Smooth muscle cell (in vitro differentiated cells): Measurements from ENCODE around the gene B3GALT5. TPM values are rescaled to one million over a fixed set of nuclear protein-coding genes. Genes with fewer than 3 reads are reported as not detected.

Source experiments
- DNase-seq: peaks from one replicate; lab custom pipeline; 2025; ENCODE audit not compliant: unreplicated experiment; lab: John Stamatoyannopoulos, UW
- H2AFZ ChIP-seq: fragments of 200-600 bp; sonication (generic); 2 replicates; pipeline ENCODE4 v1.6.0; 2016; ENCODE audit warnings: antibody characterized with exemption, low read depth, mild to moderate bottlenecking
- H3F3A ChIP-seq: fragments of 200-600 bp; sonication (generic); 2 replicates; pipeline ENCODE4 v1.6.0; 2017; ENCODE audit warnings: antibody characterized with exemption, low read depth
- H3K27ac ChIP-seq: fragments of 200-600 bp; sonication (generic); 2 replicates; pipeline ENCODE4 v1.5.1; 2016; ENCODE audit warnings: low read depth, mild to moderate bottlenecking
- H3K27me3 ChIP-seq: fragments of 200-600 bp; sonication (generic); 2 replicates; pipeline ENCODE4 v1.6.1; 2016; ENCODE audit warnings: low read depth, mild to moderate bottlenecking
- H3K36me3 ChIP-seq: fragments of 200-600 bp; sonication (generic); 2 replicates; pipeline ENCODE4 v1.5.1; 2016; ENCODE audit warnings: low read depth
- H3K4me1 ChIP-seq: fragments of 200-600 bp; sonication (generic); 2 replicates; pipeline ENCODE4 v1.5.1; 2016; ENCODE audit warnings: low read depth
- H3K4me2 ChIP-seq: fragments of 200-600 bp; sonication (generic); 2 replicates; pipeline ENCODE4 v1.6.0; 2016; ENCODE audit warnings: mild to moderate bottlenecking
- H3K4me3 ChIP-seq: fragments of 200-600 bp; sonication (generic); 2 replicates; pipeline ENCODE4 v1.5.1; 2016; ENCODE audit warnings: mild to moderate bottlenecking
- H3K79me2 ChIP-seq: fragments of 200-600 bp; sonication (generic); 2 replicates; pipeline ENCODE4 v1.6.0; 2016; ENCODE audit warnings: low read depth, mild to moderate bottlenecking
- H3K9ac ChIP-seq: fragments of 200-600 bp; sonication (generic); 2 replicates; pipeline ENCODE4 v1.6.0; 2016; ENCODE audit warnings: low read depth
- H3K9me3 ChIP-seq: fragments of 200-600 bp; sonication (generic); replicated peaks from 2 replicates; pipeline ENCODE4 v1.5.1; 2016; ENCODE audit warnings: low read depth
- H4K20me1 ChIP-seq: fragments of 200-600 bp; sonication (generic); 2 replicates; pipeline ENCODE4 v1.6.0; 2016; ENCODE audit warnings: low read depth
- CTCF ChIP-seq: fragments of 200-600 bp; sonication (generic); IDR thresholded peaks from 2 replicates; pipeline ENCODE4 v1.5.1; 2017; ENCODE audit warnings: borderline replicate concordance, mild to moderate bottlenecking, antibody characterized with exemption; ENCODE audit not compliant: insufficient read depth, poor library complexity, severe bottlenecking
- WGBS: methylation state at CpG from one replicate; pipeline ENCODE4 v1.1.7; 2016; ENCODE audit warnings: low lambda C conversion rate; 5-methylcytosine and 5-hydroxymethylcytosine counted together
- polyA plus RNA-seq: library from polyadenylated mRNA; unstranded; fragments of >200 nt; fragmentation: Nextera tagmentation; extraction: Ambion mirVana; gene quantifications from 2 replicates; pipeline ENCODE4 v1.2.1, GENCODE V29; 2016
- total RNA-seq: library from RNA; depleted of rRNA; stranded (reverse); fragments of >200 nt; gene quantifications from 2 replicates; pipeline ENCODE4 v1.2.3, GENCODE V29; 2014

Gene B3GALT5
- total and polyA plus RNA-seq, 2 experiments from 2014 or later = 0.73 to 3.8 TPM

- no peaks in the 10 kb centered on the region for H3K36me3 ChIP-seq
- H2AFZ ChIP-seq = no peak overlapping the region
- H3K4me3 ChIP-seq = no peak overlapping the region
- H3K27ac ChIP-seq = no peak overlapping the region
- H3K9me3 ChIP-seq = no peaks in the 10 kb centered on the region
- WGBS = 99% methylated on average over 4 of the region's 4 CpGs
- no peaks in the 10 kb centered on the region for H4K20me1 ChIP-seq
- no peaks in the 10 kb centered on the region for H3K79me2 ChIP-seq
- H3F3A ChIP-seq = no peaks in the 10 kb centered on the region
- no peak overlapping the region for H3K4me2 ChIP-seq
- peaks cover 13% of the 10 kb centered on the region for H3K4me1 ChIP-seq
- H3K9ac ChIP-seq = no peak overlapping the region
- H3K27me3 ChIP-seq = no peaks in the 10 kb centered on the region
- TF ChIP-seq CTCF = no peak
- DNase-seq = no peak
Measured at GRCh38 chr21:39640754-39641153, 28.0 kb downstream of the B3GALT5 start.

- 73% methylated on average over 6 of the region's 6 CpGs for WGBS
Measured at GRCh38 chr21:39641827-39642450, 29.2 kb downstream of the B3GALT5 start.

GRCh38 chr21:39644062-39644560 is 31.4 kb downstream of the B3GALT5 start:
- H3K4me3 ChIP-seq = no peak overlapping the region
- WGBS = 78% methylated on average over 6 of the region's 6 CpGs
- no peak overlapping the region for H2AFZ ChIP-seq
- no peak overlapping the region for H3K9ac ChIP-seq
- H4K20me1 ChIP-seq = no peaks in the 10 kb centered on the region
- peaks cover 5% of the 10 kb centered on the region for H3K4me1 ChIP-seq
- H3K27ac ChIP-seq = no peak overlapping the region
- H3K27me3 ChIP-seq = no peaks in the 10 kb centered on the region
- no peak for DNase-seq
- no peaks in the 10 kb centered on the region for H3K79me2 ChIP-seq
- H3K36me3 ChIP-seq = no peaks in the 10 kb centered on the region
- no peaks in the 10 kb centered on the region for H3K9me3 ChIP-seq
- H3F3A ChIP-seq = no peaks in the 10 kb centered on the region
- H3K4me2 ChIP-seq = no peak overlapping the region
- TF ChIP-seq CTCF = no peak

More at GRCh38 chr21:39641827-39642450, 29.2 kb downstream of the B3GALT5 start:
- no peak for TF ChIP-seq CTCF
- Histone ChIP-seq H3K27me3 (no peaks in the 10 kb centered on the region), H3K4me3 (no peak overlapping the region), H4K20me1 (no peaks in the 10 kb centered on the region), H3K9me3 (no peaks in the 10 kb centered on the region), H3K27ac (no peak overlapping the region), H3K79me2 (no peaks in the 10 kb centered on the region), H2AFZ (no peak overlapping the region), H3K36me3 (no peaks in the 10 kb centered on the region), H3K4me2 (no peak overlapping the region), H3F3A (no peaks in the 10 kb centered on the region), H3K4me1 (peaks cover 13% of the 10 kb centered on the region), H3K9ac (no peak overlapping the region)
- no peak for DNase-seq

- no peak for TF ChIP-seq CTCF
- Histone ChIP-seq H3K9ac (no peak overlapping the region), H4K20me1 (no peaks in the 10 kb centered on the region), H3K27me3 (no peaks in the 10 kb centered on the region), H3K27ac (no peak overlapping the region), H3K4me2 (no peak overlapping the region), H3K79me2 (no peaks in the 10 kb centered on the region), H3F3A (no peaks in the 10 kb centered on the region), H3K4me3 (no peak overlapping the region), H3K36me3 (no peaks in the 10 kb centered on the region), H3K9me3 (no peaks in the 10 kb centered on the region), H2AFZ (no peak overlapping the region), H3K4me1 (peaks cover 5% of the 10 kb centered on the region)
- DNase-seq = no peak
- 96% methylated on average over 3 of the region's 3 CpGs for WGBS
Measured at GRCh38 chr21:39645331-39645730, 32.6 kb downstream of the B3GALT5 start.
